Neural cell (in vitro differentiated cells): ENCODE data around the gene NPW.

Source experiments
- EP300 ChIP-seq: fragments of 450-650 bp; conservative IDR thresholded peaks from 2 replicates; pipeline ENCODE4 v1.6.1; 2014; ENCODE audit warnings: antibody characterized with exemption, mild to moderate bottlenecking, moderate library complexity; ENCODE audit not compliant: poor library complexity, severe bottlenecking
- EZH2 ChIP-seq: fragments of 200-600, 300-800 bp; shearing (Covaris generic), sonication (generic); IDR thresholded peaks from 2 replicates; pipeline ENCODE4 v1.6.1; 2014; ENCODE audit warnings: antibody characterized with exemption, low read length, borderline replicate concordance, mild to moderate bottlenecking; ENCODE audit not compliant: insufficient read depth, poor library complexity, severe bottlenecking
- MXI1 ChIP-seq: fragments of 450-650 bp; conservative IDR thresholded peaks from 2 replicates; pipeline ENCODE4 v1.6.1; 2014; ENCODE audit warnings: antibody characterized with exemption, mild to moderate bottlenecking; ENCODE audit not compliant: poor library complexity, severe bottlenecking
- POLR2AphosphoS5 ChIP-seq: IDR thresholded peaks from 2 replicates; pipeline ENCODE4 v1.6.1; 2012
- RAD21 ChIP-seq: fragments of 450-650 bp; conservative IDR thresholded peaks from 2 replicates; pipeline ENCODE4 v1.6.1; 2014; ENCODE audit warnings: antibody characterized with exemption, mild to moderate bottlenecking, moderate library complexity
- SMC3 ChIP-seq: fragments of 450-650 bp; conservative IDR thresholded peaks from 2 replicates; pipeline ENCODE4 v1.6.1; 2014; ENCODE audit warnings: antibody characterized with exemption, mild to moderate bottlenecking, moderate library complexity; ENCODE audit not compliant: poor library complexity
- TAF1 ChIP-seq: IDR thresholded peaks from 2 replicates; pipeline ENCODE4 v1.6.1; 2012; ENCODE audit warnings: low read depth
- TF ChIP-seq, protein P1 (sequence below): fragments of 450-650 bp; IDR thresholded peaks from 2 replicates; pipeline ENCODE4 v1.5.1; 2014; ENCODE audit warnings: antibody characterized with exemption, mild to moderate bottlenecking, moderate library complexity; ENCODE audit not compliant: poor library complexity, severe bottlenecking
- TF ChIP-seq, protein P2 (sequence below): IDR thresholded peaks from 2 replicates; pipeline ENCODE4 v1.6.1; 2012; ENCODE audit warnings: borderline replicate concordance

DNA sequence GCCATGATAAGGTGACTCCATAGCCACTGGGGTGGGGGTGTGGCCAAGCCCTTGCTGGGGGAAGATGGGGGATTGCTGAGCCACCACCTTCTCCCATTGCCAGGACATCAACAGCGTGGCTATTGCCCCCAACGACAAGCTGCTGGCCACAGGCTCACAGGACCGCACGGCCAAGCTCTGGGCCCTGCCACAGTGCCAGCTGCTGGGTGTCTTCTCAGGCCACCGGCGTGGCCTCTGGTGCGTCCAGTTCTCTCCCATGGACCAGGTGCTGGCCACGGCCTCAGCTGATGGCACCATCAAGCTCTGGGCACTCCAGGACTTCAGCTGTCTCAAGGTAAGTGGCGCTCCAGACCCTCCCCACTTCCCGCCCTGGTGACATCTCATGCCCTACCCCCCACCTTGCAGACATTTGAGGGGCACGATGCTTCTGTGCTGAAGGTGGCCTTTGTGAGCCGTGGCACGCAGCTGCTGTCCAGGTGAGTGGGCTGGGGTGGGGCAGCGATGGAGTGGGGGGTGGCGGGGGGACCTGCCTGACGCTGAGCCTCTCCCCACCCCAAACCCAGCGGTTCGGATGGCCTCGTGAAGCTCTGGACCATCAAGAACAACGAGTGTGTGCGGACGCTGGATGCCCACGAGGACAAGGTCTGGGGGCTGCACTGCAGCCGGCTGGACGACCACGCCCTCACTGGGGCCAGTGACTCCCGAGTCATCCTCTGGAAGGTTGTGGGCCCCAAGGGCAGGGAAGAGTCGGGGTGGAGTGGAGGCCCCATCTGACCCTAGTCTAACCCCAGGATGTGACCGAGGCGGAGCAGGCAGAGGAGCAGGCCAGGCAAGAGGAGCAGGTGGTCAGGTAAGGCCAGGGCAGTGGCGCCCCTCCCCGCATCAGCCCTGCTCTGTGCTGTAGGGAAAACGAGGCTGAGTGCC, 42.4 kb upstream of the NPW start:
- TF ChIP-seq, protein P1, sequence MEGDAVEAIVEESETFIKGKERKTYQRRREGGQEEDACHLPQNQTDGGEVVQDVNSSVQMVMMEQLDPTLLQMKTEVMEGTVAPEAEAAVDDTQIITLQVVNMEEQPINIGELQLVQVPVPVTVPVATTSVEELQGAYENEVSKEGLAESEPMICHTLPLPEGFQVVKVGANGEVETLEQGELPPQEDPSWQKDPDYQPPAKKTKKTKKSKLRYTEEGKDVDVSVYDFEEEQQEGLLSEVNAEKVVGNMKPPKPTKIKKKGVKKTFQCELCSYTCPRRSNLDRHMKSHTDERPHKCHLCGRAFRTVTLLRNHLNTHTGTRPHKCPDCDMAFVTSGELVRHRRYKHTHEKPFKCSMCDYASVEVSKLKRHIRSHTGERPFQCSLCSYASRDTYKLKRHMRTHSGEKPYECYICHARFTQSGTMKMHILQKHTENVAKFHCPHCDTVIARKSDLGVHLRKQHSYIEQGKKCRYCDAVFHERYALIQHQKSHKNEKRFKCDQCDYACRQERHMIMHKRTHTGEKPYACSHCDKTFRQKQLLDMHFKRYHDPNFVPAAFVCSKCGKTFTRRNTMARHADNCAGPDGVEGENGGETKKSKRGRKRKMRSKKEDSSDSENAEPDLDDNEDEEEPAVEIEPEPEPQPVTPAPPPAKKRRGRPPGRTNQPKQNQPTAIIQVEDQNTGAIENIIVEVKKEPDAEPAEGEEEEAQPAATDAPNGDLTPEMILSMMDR = no peak
- no peak for TF ChIP-seq RAD21
- no peak for TF ChIP-seq EZH2
- TF ChIP-seq TAF1 = no peak
- no peak for TF ChIP-seq POLR2AphosphoS5
- TF ChIP-seq, protein P2, sequence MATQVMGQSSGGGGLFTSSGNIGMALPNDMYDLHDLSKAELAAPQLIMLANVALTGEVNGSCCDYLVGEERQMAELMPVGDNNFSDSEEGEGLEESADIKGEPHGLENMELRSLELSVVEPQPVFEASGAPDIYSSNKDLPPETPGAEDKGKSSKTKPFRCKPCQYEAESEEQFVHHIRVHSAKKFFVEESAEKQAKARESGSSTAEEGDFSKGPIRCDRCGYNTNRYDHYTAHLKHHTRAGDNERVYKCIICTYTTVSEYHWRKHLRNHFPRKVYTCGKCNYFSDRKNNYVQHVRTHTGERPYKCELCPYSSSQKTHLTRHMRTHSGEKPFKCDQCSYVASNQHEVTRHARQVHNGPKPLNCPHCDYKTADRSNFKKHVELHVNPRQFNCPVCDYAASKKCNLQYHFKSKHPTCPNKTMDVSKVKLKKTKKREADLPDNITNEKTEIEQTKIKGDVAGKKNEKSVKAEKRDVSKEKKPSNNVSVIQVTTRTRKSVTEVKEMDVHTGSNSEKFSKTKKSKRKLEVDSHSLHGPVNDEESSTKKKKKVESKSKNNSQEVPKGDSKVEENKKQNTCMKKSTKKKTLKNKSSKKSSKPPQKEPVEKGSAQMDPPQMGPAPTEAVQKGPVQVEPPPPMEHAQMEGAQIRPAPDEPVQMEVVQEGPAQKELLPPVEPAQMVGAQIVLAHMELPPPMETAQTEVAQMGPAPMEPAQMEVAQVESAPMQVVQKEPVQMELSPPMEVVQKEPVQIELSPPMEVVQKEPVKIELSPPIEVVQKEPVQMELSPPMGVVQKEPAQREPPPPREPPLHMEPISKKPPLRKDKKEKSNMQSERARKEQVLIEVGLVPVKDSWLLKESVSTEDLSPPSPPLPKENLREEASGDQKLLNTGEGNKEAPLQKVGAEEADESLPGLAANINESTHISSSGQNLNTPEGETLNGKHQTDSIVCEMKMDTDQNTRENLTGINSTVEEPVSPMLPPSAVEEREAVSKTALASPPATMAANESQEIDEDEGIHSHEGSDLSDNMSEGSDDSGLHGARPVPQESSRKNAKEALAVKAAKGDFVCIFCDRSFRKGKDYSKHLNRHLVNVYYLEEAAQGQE = no peak
- TF ChIP-seq MXI1 = no peak
- TF ChIP-seq EP300 = no peak
- no peak for TF ChIP-seq SMC3
